Measurements from ENCODE around the gene TBCE. TPM values are rescaled to one million over a fixed set of nuclear protein-coding genes. Genes with fewer than 3 reads are reported as not detected.

Gene TBCE
- total RNA-seq, 2 experiments from 2014 or later: 30.2 to 32.6 TPM

DNA sequence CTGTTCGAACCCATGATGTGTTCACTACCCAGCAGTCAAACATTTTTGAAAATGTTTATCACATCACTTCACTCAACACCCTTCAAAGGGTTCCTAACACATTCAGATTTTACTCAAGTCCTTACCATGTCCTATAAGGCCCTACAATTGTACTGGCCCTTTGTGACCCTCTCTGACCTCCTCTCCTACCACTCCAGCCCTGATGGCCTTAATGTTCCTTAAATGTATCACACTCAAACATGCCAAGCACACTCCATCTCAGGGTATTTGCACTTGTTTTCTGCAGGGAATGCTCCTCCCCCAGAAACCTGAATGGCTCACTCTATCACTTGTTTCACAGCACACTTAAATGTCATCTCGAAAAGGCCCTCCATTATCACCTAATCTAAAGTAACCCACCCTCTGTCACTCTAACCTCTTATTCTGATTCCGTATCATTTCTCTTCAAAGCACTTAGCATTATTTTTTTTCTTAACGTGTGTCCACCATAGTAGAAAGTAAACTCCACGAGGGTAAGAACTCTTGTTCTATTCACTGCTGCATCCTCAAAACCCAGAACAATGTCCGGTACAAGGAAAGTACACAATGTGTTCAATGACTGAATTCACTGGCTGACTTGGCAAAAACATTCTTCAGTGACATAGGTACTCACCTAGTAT, 46.6 kb upstream of the TBCE start:
- H2AFZ ChIP-seq (ENCODE audit: low read length): no peak overlapping the region
- H3K27ac ChIP-seq (ENCODE audit: low read depth, low read length, poor library complexity, severe bottlenecking): no peak overlapping the region
- no peak overlapping the region for H3K4me3 ChIP-seq (ENCODE audit: low read depth, low read length, poor library complexity, severe bottlenecking)
- H3K4me1 ChIP-seq (ENCODE audit: insufficient read depth, low read length, poor library complexity, severe bottlenecking): peaks cover 16% of the 10 kb centered on the region
- no peaks in the 10 kb centered on the region for H3K9me2 ChIP-seq (ENCODE audit: insufficient read depth, low read length)
- POLR2A ChIA-PET: no interaction called here
- DNase-seq (ENCODE audit: low spot score): no peak
- CTCF ChIA-PET (ENCODE audit: unreplicated experiment): no interaction called here
- no TSS peak for BruUV-seq (replicated peaks)
- H3K4me2 ChIP-seq (ENCODE audit: low read length): no peak overlapping the region
- H4K20me1 ChIP-seq (ENCODE audit: insufficient read depth, low read length): peaks cover 19% of the 10 kb centered on the region; the same call in 1 of the 2 replicates
- no peaks in the 10 kb centered on the region for H3K9me3 ChIP-seq (ENCODE audit: low read length)
- TF ChIP-seq EZH2phosphoT487 (IDR thresholded peaks at IDR 0.05; ENCODE audit: borderline replicate concordance, low read depth, low read length): no peak
- TF ChIP-seq CTCF (conservative IDR thresholded peaks at IDR 0.05; ENCODE audit: low read length): no peak
- peaks cover 83% of the 10 kb centered on the region for H3K36me3 ChIP-seq (ENCODE audit: insufficient read depth, low read length)
- peaks cover 92% of the 10 kb centered on the region for H3K79me2 ChIP-seq (ENCODE audit: insufficient read depth, low read depth, low read length)
- intact Hi-C loops (cut with micrococcal nuclease; ENCODE audit: unreplicated experiment): no loop called here

DNA sequence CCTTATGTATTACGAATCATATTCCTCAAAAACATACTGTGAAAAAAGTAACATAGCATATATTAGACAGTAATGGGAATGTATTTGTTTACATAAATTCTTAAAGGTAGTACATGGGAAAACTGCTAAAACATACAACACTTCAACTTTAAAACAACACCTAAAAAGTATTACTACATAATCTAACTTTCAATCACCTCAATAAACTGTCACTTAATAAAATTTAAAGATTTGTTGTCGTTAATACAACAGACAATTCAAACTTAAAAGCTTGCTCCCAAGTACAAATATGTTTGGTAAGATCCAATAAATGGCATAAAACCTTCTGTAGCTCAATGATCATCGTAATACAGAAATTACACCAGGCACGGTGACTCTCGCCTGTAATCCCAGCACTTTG, 42.9 kb upstream of the TBCE start:
- POLR2A ChIA-PET: interaction anchor here (0.7 to 1.6 kb wide), 5 partner anchors 11 to 83 kb away, joined by 3 to 6 read pairs (median 4); no protein-coding TSS in a partner anchor
- BruUV-seq (replicated peaks): no TSS peak
- TF ChIP-seq CTCF (conservative IDR thresholded peaks at IDR 0.05; ENCODE audit: low read length): no peak
- TF ChIP-seq EZH2phosphoT487 (IDR thresholded peaks at IDR 0.05; ENCODE audit: borderline replicate concordance, low read depth, low read length): no peak
- Histone ChIP-seq H3K9me3 (ENCODE audit: low read length) (no peaks in the 10 kb centered on the region), H3K4me1 (ENCODE audit: insufficient read depth, low read length, poor library complexity, severe bottlenecking) (peaks cover 22% of the 10 kb centered on the region), H3K36me3 (ENCODE audit: insufficient read depth, low read length) (peaks cover 65% of the 10 kb centered on the region), H3K27ac (ENCODE audit: low read depth, low read length, poor library complexity, severe bottlenecking) (no peak overlapping the region), H3K9me2 (ENCODE audit: insufficient read depth, low read length) (no peaks in the 10 kb centered on the region), H3K4me3 (ENCODE audit: low read depth, low read length, poor library complexity, severe bottlenecking) (peak overlapping the region; percentile 96), H3K4me2 (ENCODE audit: low read length) (peak overlapping the region; percentile 76), H4K20me1 (ENCODE audit: insufficient read depth, low read length) (peaks cover 28% of the 10 kb centered on the region; the same call in 1 of the 2 replicates), H3K79me2 (ENCODE audit: insufficient read depth, low read depth, low read length) (peaks cover 82% of the 10 kb centered on the region), H2AFZ (ENCODE audit: low read length) (no peak overlapping the region)
- no peak for DNase-seq (ENCODE audit: low spot score)
- intact Hi-C loops (cut with micrococcal nuclease; ENCODE audit: unreplicated experiment): no loop called here
- CTCF ChIA-PET (ENCODE audit: unreplicated experiment): no interaction called here

GRCh38 chr1:235325139-235325538, 42.1 kb upstream of the TBCE start:
- Histone ChIP-seq H3K36me3 (ENCODE audit: insufficient read depth, low read length) (peaks cover 58% of the 10 kb centered on the region; the same call in 1 of the 2 replicates), H3K79me2 (ENCODE audit: insufficient read depth, low read depth, low read length) (peaks cover 85% of the 10 kb centered on the region), H3K4me1 (ENCODE audit: insufficient read depth, low read length, poor library complexity, severe bottlenecking) (peaks cover 22% of the 10 kb centered on the region), H3K4me2 (ENCODE audit: low read length) (peak overlapping the region; percentile 76), H3K27ac (ENCODE audit: low read depth, low read length, poor library complexity, severe bottlenecking) (peak overlapping the region; percentile 72), H3K4me3 (ENCODE audit: low read depth, low read length, poor library complexity, severe bottlenecking) (peak overlapping the region; percentile 96), H3K9me2 (ENCODE audit: insufficient read depth, low read length) (no peaks in the 10 kb centered on the region), H2AFZ (ENCODE audit: low read length) (no peak overlapping the region), H3K9me3 (ENCODE audit: low read length) (no peaks in the 10 kb centered on the region), H4K20me1 (ENCODE audit: insufficient read depth, low read length) (peaks cover 28% of the 10 kb centered on the region; the same call in 1 of the 2 replicates)
- CTCF ChIA-PET (ENCODE audit: unreplicated experiment): no interaction called here
- DNase-seq (ENCODE audit: low spot score): no peak
- no TSS peak for BruUV-seq (replicated peaks)
- POLR2A ChIA-PET: interaction anchor here (0.6 to 1.6 kb wide), 5 partner anchors 11 to 69 kb away, joined by 3 to 6 read pairs (median 4); no protein-coding TSS in a partner anchor
- TF ChIP-seq EZH2phosphoT487 (IDR thresholded peaks at IDR 0.05; ENCODE audit: borderline replicate concordance, low read depth, low read length) (no peak), CTCF (conservative IDR thresholded peaks at IDR 0.05; ENCODE audit: low read length) (no peak)
- intact Hi-C loops (cut with micrococcal nuclease; ENCODE audit: unreplicated experiment): loop anchor here (5.0 kb wide), 3 partner anchors 163 to 957 kb away; partner anchors contain the start of genes ERO1B and RBM34

Measured in OCI-LY7 (cell line).